WTC11 (cell line): Measurements from ENCODE around the gene RCAN3. TPM values are rescaled to one million over a fixed set of nuclear protein-coding genes. Genes with fewer than 3 reads are reported as not detected.

Experiments used
- ATAC-seq: fragments of 200-7000 bp; cut with Tn5 transposase; 2 replicates; pipeline ENCODE4 v1.10.0; 2021; ENCODE audit warnings: mild to moderate bottlenecking, moderate library complexity
- CTCF ChIA-PET: fragments of 300-600 bp; sonication (Branson Sonifier 250); formaldehyde crosslinking; loops from one replicate; lab custom pipeline; 2021; ENCODE audit warnings: antibody characterized with exemption; lab: Charles Lee
- POLR2A ChIA-PET: fragments of 350-600 bp; sonication (Branson Sonifier 250); formaldehyde crosslinking; loops from one replicate; lab custom pipeline; 2021; ENCODE audit warnings: antibody characterized with exemption; lab: Charles Lee
- DNase-seq: peaks from one replicate; pipeline ENCODE4 v3.0.0; 2021; ENCODE audit warnings: low spot score
- H3K27ac Mint-ChIP-seq: 2 replicates; pipeline ENCODE4 v1.8.0; 2021; ENCODE audit warnings: mixed read lengths
- H3K27me3 Mint-ChIP-seq: 2 replicates; pipeline ENCODE4 v1.8.0; 2021; ENCODE audit warnings: low read depth, mild to moderate bottlenecking, moderate library complexity, mixed read lengths
- H3K36me3 Mint-ChIP-seq: 2 replicates; pipeline ENCODE4 v1.8.0; 2021; ENCODE audit warnings: mixed read lengths
- H3K4me1 Mint-ChIP-seq: 2 replicates; pipeline ENCODE4 v1.8.0; 2022; ENCODE audit warnings: mixed read lengths
- H3K4me3 Mint-ChIP-seq: 2 replicates; pipeline ENCODE4 v1.8.0; 2021; ENCODE audit warnings: mild to moderate bottlenecking, moderate library complexity, mixed read lengths
- H3K9me3 Mint-ChIP-seq: 2 replicates; pipeline ENCODE4 v1.8.0; 2021; ENCODE audit warnings: mixed read lengths
- ARID4B ChIP-seq: sonication (generic); formaldehyde crosslinking; IDR thresholded peaks from 2 replicates; pipeline ENCODE4 v1.8.0; 2023; ENCODE audit warnings: missing genetic modification reagents, mild to moderate bottlenecking, borderline replicate concordance
- ATF1 ChIP-seq: sonication (generic); formaldehyde crosslinking; IDR thresholded peaks from 2 replicates; pipeline ENCODE4 v1.8.1; 2023; ENCODE audit warnings: mild to moderate bottlenecking, moderate library complexity, missing genetic modification reagents
- ATF3 ChIP-seq: sonication (generic); formaldehyde crosslinking; conservative IDR thresholded peaks from 2 replicates; pipeline ENCODE4 v1.8.1; 2022; ENCODE audit warnings: mild to moderate bottlenecking, missing genetic modification reagents
- CBFB ChIP-seq: sonication (generic); formaldehyde crosslinking; IDR thresholded peaks from 2 replicates; pipeline ENCODE4 v1.8.1; 2022; ENCODE audit warnings: mild to moderate bottlenecking, low read depth, missing genetic modification reagents
- ELF4 ChIP-seq: sonication (generic); formaldehyde crosslinking; IDR thresholded peaks from 2 replicates; pipeline ENCODE4 v1.8.1; 2022; ENCODE audit warnings: low read depth, mild to moderate bottlenecking, moderate library complexity, missing genetic modification reagents
- FOXK1 ChIP-seq: sonication (generic); formaldehyde crosslinking; IDR thresholded peaks from 2 replicates; pipeline ENCODE4 v1.8.0; 2022; ENCODE audit warnings: mild to moderate bottlenecking, moderate library complexity, missing genetic modification reagents
- FOXP1 ChIP-seq: sonication (generic); formaldehyde crosslinking; IDR thresholded peaks from 2 replicates; pipeline ENCODE4 v1.8.0; 2022; ENCODE audit warnings: missing genetic modification reagents, mild to moderate bottlenecking, moderate library complexity, borderline replicate concordance
- FOXP4 ChIP-seq: sonication (generic); formaldehyde crosslinking; IDR thresholded peaks from 2 replicates; pipeline ENCODE4 v1.8.0; 2022; ENCODE audit warnings: mild to moderate bottlenecking, missing genetic modification reagents
- GTF2I ChIP-seq: fragments of 250-450 bp; sonication (Bioruptor Pico); conservative IDR thresholded peaks from 2 replicates; pipeline ENCODE4 v1.4.0; 2021; ENCODE audit warnings: mild to moderate bottlenecking
- NFYB ChIP-seq: sonication (generic); formaldehyde crosslinking; conservative IDR thresholded peaks from 2 replicates; pipeline ENCODE4 v1.8.0; 2022; ENCODE audit warnings: low read depth, missing genetic modification reagents
- ZBTB21 ChIP-seq: sonication (generic); formaldehyde crosslinking; IDR thresholded peaks from 2 replicates; pipeline ENCODE4 v1.8.1; 2023; ENCODE audit warnings: mild to moderate bottlenecking, missing genetic modification reagents, borderline replicate concordance
- ZNF219 ChIP-seq: sonication (generic); formaldehyde crosslinking; IDR thresholded peaks from 2 replicates; pipeline ENCODE4 v1.8.0; 2023; ENCODE audit warnings: missing genetic modification reagents, mild to moderate bottlenecking, borderline replicate concordance
- ZNF263 ChIP-seq: sonication (generic); formaldehyde crosslinking; IDR thresholded peaks from 2 replicates; pipeline ENCODE4 v1.8.1; 2022; ENCODE audit warnings: low read depth, mild to moderate bottlenecking, moderate library complexity, missing genetic modification reagents
- ZNF671 ChIP-seq: fragments of 250-450 bp; sonication (Bioruptor Pico); IDR thresholded peaks from 2 replicates; pipeline ENCODE4 v1.8.0; 2021; ENCODE audit warnings: mild to moderate bottlenecking
- total RNA-seq: library from RNA; stranded (reverse); gene quantifications from 3 replicates; pipeline ENCODE4 v1.2.3, GENCODE V29; 2021
- TF ChIP-seq, protein P1 (sequence below): fragments of 200-600 bp; IDR thresholded peaks from 2 replicates; pipeline ENCODE4 v1.8.0; 2022; ENCODE audit warnings: antibody characterized with exemption
- TF ChIP-seq, protein P2 (sequence below): sonication (generic); formaldehyde crosslinking; IDR thresholded peaks from 2 replicates; pipeline ENCODE4 v1.8.1; 2023; ENCODE audit warnings: mild to moderate bottlenecking, missing genetic modification reagents, moderate library complexity
- TF ChIP-seq, protein P3 (sequence below): sonication (generic); formaldehyde crosslinking; IDR thresholded peaks from 2 replicates; pipeline ENCODE4 v1.8.0; 2023; ENCODE audit warnings: missing genetic modification reagents
- TF ChIP-seq, protein P4 (sequence below): sonication (generic); formaldehyde crosslinking; IDR thresholded peaks from 2 replicates; pipeline ENCODE4 v1.8.1; 2023; ENCODE audit warnings: mild to moderate bottlenecking, missing genetic modification reagents

The RCAN3 gene
- total RNA-seq, 1 experiment from 2014 or later = 23.3 TPM

DNA sequence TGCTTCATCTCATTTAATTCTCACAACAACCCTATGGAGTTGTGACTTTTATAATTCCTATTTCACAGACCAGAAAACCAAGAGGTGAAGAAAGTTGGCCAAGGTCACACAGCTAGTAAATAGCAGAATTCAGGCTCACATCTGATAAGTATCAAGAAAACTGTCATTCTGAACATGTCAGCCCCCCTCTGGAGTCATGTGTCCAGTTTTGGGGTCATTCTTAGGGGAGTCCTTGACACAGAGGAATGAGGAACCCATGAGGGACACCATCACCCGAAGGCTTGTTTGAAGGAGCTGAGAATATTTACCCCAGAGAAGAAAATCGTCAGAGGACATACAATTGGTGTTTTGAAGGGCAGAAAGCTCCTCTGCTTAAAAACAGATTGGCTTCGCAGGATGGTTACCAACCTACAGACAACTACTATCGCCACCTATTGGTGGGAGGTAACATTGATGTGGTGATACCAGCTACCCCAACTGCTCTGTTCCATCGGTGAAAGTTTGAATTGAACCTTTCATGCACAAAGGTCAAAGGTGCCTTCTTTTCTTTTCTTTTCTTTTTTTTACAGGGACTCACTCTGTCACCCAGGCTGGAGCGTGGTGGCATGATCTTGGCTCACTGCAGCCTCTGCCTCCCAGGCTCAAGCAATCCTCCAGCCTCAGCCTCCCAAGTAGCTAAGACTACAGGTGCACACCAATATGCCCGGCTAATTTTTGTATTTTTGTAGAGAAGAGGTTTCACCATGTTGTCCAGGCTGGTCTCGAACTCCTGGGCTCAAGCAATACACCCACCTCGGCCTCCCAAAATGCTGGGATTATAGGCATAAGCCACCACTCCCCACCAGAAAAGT lies 84.6 kb downstream of the RCAN3 start:
- DNase-seq = no peak
- Mint-ChIP-seq H3K4me1 (peaks cover 5% of the 10 kb centered on the region), H3K9me3 (peaks cover 8% of the 10 kb centered on the region), H3K27ac (no peak overlapping the region), H3K4me3 (no peak overlapping the region), H3K27me3 (no peaks in the 10 kb centered on the region), H3K36me3 (0 out of 2 replicates have a peak, but pooled peaks cover 1% of the 10 kb centered on the region)
- TF ChIP-seq FOXP4 (CRISPR knock-in tag) = no peak
- TF ChIP-seq, protein P1, sequence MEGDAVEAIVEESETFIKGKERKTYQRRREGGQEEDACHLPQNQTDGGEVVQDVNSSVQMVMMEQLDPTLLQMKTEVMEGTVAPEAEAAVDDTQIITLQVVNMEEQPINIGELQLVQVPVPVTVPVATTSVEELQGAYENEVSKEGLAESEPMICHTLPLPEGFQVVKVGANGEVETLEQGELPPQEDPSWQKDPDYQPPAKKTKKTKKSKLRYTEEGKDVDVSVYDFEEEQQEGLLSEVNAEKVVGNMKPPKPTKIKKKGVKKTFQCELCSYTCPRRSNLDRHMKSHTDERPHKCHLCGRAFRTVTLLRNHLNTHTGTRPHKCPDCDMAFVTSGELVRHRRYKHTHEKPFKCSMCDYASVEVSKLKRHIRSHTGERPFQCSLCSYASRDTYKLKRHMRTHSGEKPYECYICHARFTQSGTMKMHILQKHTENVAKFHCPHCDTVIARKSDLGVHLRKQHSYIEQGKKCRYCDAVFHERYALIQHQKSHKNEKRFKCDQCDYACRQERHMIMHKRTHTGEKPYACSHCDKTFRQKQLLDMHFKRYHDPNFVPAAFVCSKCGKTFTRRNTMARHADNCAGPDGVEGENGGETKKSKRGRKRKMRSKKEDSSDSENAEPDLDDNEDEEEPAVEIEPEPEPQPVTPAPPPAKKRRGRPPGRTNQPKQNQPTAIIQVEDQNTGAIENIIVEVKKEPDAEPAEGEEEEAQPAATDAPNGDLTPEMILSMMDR = peak; percentile 71
- TF ChIP-seq, protein P2, sequence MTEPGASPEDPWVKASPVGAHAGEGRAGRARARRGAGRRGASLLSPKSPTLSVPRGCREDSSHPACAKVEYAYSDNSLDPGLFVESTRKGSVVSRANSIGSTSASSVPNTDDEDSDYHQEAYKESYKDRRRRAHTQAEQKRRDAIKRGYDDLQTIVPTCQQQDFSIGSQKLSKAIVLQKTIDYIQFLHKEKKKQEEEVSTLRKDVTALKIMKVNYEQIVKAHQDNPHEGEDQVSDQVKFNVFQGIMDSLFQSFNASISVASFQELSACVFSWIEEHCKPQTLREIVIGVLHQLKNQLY = no peak
- CTCF ChIA-PET = interaction anchor here (0.6 to 3.8 kb wide), 62 partner anchors 9 to 1357 kb away, joined by 3 to 41 read pairs (median 5); partner anchors contain the start of genes CLIC4, NCMAP, NIPAL3 and RCAN3
- POLR2A ChIA-PET = interaction anchor here (0.6 kb wide), 1 partner anchor 31 kb away, joined by 3 read pairs; no protein-coding TSS in a partner anchor
- ATAC-seq = peak; percentile 88

DNA sequence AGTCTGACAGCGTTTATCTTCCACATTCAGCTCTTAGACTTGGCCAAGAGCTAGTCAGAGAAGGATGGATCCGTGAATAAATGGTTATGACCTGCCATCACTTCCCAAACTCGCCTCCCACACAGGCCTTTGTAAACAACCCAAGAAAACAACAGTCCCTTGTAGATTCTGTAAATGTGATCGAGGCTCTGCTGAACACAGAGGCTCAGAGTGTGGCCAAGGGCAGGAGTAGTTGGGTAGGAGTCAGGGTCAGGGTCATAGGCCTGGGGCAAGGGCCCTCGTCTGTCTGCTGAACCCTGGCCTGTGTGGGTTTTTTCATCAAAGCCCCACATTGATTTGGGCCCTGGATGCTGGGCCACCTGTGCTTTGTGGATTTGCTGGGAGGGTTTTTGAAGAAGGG lies 85.9 kb downstream of the RCAN3 start:
- no peaks in the 10 kb centered on the region for H3K9me3 Mint-ChIP-seq
- H3K27me3 Mint-ChIP-seq = no peaks in the 10 kb centered on the region
- ATAC-seq = no peak
- no peak overlapping the region for H3K4me3 Mint-ChIP-seq
- POLR2A ChIA-PET = no interaction called here
- peaks cover 5% of the 10 kb centered on the region for H3K4me1 Mint-ChIP-seq
- no peak overlapping the region for H3K27ac Mint-ChIP-seq
- H3K36me3 Mint-ChIP-seq = no peaks in the 10 kb centered on the region
- CTCF ChIA-PET = interaction anchor here (1.9 to 3.8 kb wide), 9 partner anchors 17 to 438 kb away, joined by 6 to 41 read pairs (median 22); partner anchors contain the start of gene NIPAL3
- no peak for DNase-seq
- TF ChIP-seq ZNF263 (CRISPR knock-in tag) (no peak), ATF3 (CRISPR knock-in tag) (no peak), ZBTB21 (CRISPR knock-in tag) (no peak), FOXK1 (CRISPR knock-in tag) (no peak), ELF4 (CRISPR knock-in tag) (no peak), NFYB (no peak), ATF1 (CRISPR knock-in tag) (no peak), ZNF219 (CRISPR knock-in tag) (no peak), GTF2I (no peak), CBFB (CRISPR knock-in tag) (no peak), ZNF671 (CRISPR knock-in tag) (no peak), FOXP1 (no peak), ARID4B (CRISPR knock-in tag) (no peak)
- TF ChIP-seq, protein P3, sequence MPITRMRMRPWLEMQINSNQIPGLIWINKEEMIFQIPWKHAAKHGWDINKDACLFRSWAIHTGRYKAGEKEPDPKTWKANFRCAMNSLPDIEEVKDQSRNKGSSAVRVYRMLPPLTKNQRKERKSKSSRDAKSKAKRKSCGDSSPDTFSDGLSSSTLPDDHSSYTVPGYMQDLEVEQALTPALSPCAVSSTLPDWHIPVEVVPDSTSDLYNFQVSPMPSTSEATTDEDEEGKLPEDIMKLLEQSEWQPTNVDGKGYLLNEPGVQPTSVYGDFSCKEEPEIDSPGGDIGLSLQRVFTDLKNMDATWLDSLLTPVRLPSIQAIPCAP = no peak
- TF ChIP-seq, protein P1 = no peak
- TF ChIP-seq, protein P4, sequence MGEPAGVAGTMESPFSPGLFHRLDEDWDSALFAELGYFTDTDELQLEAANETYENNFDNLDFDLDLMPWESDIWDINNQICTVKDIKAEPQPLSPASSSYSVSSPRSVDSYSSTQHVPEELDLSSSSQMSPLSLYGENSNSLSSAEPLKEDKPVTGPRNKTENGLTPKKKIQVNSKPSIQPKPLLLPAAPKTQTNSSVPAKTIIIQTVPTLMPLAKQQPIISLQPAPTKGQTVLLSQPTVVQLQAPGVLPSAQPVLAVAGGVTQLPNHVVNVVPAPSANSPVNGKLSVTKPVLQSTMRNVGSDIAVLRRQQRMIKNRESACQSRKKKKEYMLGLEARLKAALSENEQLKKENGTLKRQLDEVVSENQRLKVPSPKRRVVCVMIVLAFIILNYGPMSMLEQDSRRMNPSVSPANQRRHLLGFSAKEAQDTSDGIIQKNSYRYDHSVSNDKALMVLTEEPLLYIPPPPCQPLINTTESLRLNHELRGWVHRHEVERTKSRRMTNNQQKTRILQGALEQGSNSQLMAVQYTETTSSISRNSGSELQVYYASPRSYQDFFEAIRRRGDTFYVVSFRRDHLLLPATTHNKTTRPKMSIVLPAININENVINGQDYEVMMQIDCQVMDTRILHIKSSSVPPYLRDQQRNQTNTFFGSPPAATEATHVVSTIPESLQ (CRISPR knock-in tag) = no peak
